H54 (cell line): ENCODE measurements around the gene MYRIP.
"Not testable (repeated sequence)": the region's sequence is repeated elsewhere in the genome, so short reads cannot be mapped to it uniquely, and the experiment has no call there.

Experiments
- DNase-seq: peaks from one replicate; pipeline ENCODE4 v3.0.0; 2011; ENCODE audit warnings: low spot score, mixed read lengths; ENCODE audit not compliant: insufficient read length
- FAIRE-seq: peaks from 3 replicates; lab custom pipeline; 2011; peaks lifted over from hg19 to GRCh38; lab: Jason Lieb, UNC
- POLR2A ChIP-seq: IDR thresholded peaks from 2 replicates; pipeline ENCODE4 v1.6.1; 2011; ENCODE audit warnings: low read depth, mild to moderate bottlenecking, low read length

Gene MYRIP

DNA sequence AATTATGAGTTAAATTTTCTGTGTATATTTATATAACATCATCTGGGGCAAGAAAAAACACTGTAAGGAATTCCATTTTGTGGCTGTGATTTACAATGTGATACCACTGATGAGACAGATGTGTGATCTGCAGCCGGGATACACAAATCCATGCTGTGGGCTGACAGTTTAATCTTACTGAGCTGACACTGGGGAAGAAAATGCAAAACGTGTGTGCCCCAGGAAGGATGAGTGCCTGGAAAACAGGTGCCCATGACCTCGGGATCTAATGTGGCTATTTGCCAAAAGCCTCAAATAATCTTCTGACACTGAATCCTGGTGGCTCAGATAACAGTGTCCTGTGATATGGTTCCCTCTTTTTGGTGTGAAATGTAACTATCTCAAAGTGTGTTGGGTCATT lies 10.5 kb downstream of the MYRIP start:
- no peak for TF ChIP-seq POLR2A
- DNase-seq (no peak), FAIRE-seq (no peak)

- not testable (repeated sequence) for DNase-seq, FAIRE-seq
These were observed 24.4 kb downstream of the MYRIP start for GRCh38 chr3:39833764-39834163.

GRCh38 chr3:39839484-39839883 lies 30.1 kb downstream of the MYRIP start:
- no peak for FAIRE-seq
- no peak for DNase-seq
- TF ChIP-seq POLR2A = no peak

DNA sequence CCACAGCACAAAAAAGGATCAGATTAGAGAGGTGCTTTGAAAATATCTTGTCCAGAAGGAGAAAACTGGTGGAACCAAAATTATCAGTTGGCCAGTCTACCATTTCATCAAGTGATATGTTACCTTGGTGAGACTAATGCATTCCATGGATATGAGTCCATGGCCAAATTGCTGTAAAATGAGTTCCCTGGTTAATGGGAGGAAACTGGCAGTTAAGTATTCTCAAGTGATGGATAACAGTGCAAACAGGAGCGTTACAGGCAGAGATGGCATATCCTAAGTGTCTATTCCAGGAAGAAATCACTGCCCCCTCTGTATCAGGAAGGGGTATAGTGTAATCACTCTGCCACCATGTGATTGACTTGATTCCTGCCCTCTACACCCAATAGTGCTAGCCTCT lies 34.0 kb downstream of the MYRIP start:
- FAIRE-seq = no peak
- no peak for TF ChIP-seq POLR2A
- no peak for DNase-seq

DNA sequence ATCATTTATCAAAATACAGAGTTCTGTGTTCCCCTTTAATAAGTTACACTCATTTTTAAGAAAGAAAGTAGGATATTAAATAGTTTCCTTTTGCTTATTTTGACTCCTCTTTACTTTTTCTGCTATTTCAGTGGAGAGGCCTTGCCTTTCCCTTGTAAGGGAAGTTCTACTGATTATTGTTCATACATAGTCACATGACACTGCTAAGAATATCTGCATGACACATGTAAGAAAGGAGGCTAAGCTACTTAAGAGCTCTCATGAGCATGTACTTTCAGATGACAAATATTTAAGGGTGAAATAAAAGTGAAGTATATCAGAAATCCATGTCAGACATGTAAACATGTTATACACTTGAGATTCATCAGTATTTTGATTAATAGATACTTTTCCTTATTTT lies 39.0 kb downstream of the MYRIP start:
- DNase-seq (no peak), FAIRE-seq (no peak)
- TF ChIP-seq POLR2A = no peak

GRCh38 chr3:39849992-39850715 lies 40.7 kb downstream of the MYRIP start:
- TF ChIP-seq POLR2A = no peak
- no peak for FAIRE-seq

DNA sequence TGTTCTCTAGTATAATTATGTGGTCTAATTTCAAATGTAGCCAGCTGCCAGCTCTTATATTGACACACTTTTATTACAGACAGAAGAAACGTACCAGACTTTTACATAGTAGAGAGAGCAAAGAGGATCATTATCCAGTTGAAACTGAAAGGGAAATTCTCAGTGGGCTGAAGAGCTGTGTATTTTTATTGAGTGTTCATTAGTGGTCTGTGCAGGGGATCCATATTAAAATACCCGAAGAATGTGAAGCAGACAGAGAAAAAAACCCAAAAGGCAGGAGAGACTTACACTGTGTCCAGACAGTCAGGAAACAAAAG lies 41.3 kb downstream of the MYRIP start:
- no peak for FAIRE-seq
- no peak for TF ChIP-seq POLR2A
- DNase-seq = no peak

More at GRCh38 chr3:39849992-39850715, 40.7 kb downstream of the MYRIP start:
- DNase-seq = no peak

- DNase-seq = no peak
- no peak for FAIRE-seq
- no peak for TF ChIP-seq POLR2A
These were observed 46.1 kb downstream of the MYRIP start for GRCh38 chr3:39855517-39855916.

DNA sequence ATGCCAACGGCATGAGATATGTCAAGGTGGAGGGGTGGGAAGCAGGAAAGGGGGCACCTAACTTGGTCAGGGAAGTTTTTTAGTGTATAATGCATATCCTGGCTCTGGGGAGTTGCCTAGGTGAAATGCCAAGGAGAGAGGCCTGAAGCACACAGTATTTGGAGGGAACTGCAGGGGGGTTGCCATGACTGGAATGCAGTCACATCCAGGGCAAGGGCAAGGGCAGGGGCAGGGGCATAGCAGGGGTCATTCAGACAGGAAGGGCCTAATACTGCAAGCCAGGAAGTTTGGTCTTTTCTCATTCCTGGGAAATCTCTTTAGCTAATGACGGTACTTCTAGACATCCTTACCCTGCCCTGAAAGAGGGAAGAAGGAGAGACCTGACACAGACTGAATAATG lies 60.5 kb downstream of the MYRIP start:
- FAIRE-seq = no peak
- TF ChIP-seq POLR2A = no peak
- DNase-seq = no peak

DNA sequence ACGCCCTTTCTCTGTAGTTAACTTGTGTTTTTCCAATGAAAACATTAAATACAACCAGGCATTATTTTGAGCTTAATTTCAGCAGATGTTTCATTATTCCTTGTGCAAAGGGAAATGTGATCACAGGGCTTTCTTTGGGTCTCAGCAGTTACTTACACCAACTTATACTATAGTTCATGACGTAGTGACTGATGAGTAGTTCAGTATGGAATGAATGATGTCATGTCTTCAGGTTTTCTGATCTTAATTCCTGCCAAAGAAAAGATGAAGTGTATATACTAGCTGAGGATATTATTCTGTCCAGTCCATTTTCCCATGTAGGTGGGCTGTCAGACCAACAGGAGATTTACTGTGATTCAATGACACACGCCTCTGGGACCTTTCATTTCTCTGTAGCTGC lies 61.3 kb downstream of the MYRIP start:
- TF ChIP-seq POLR2A = no peak
- FAIRE-seq (no peak), DNase-seq (no peak)

DNA sequence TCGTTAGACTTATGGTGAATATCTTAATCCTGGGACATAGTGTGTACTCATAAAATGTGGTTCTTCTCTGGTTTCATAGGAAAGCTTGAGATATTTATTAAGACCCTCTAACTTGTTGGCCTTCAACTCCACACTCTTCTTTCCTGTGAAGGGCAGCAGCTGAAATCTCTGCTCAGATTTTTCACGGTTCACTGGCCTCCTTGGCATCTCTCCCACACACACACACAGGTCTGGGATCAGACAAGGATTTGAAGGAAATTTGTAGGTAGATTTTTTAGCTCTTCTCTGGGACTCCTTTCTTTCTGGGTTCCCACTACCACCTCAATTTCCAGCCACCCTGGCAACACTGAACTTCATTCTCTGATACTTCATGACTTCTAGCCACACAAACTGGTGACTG lies 70.2 kb downstream of the MYRIP start:
- TF ChIP-seq POLR2A = no peak
- DNase-seq (no peak), FAIRE-seq (no peak)

GRCh38 chr3:39882111-39882510 lies 72.7 kb downstream of the MYRIP start:
- DNase-seq (no peak), FAIRE-seq (no peak)
- TF ChIP-seq POLR2A = no peak

- DNase-seq (no peak), FAIRE-seq (no peak)
- no peak for TF ChIP-seq POLR2A
These were observed 82.7 kb downstream of the MYRIP start for GRCh38 chr3:39892068-39892467.

DNA sequence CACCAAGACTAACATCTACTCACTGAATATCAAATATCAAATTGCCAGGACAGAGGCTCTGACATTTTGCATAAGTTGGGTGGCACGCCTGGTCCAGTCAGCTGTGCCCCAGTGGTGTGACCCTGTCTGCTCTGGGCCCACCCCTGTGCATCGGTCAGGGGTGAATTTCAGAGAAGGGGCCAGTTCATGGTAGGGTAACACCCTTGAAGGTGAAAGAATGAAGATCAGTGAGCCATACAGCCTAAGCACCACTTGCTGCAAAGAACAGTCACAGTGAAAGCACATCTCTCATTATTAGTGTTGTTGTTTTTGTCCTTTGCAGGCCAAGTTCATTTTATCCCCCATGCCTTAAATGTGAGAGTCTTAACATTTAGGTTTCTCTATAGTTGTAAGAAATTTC lies 86.8 kb downstream of the MYRIP start:
- DNase-seq (no peak), FAIRE-seq (no peak)
- TF ChIP-seq POLR2A = no peak

DNA sequence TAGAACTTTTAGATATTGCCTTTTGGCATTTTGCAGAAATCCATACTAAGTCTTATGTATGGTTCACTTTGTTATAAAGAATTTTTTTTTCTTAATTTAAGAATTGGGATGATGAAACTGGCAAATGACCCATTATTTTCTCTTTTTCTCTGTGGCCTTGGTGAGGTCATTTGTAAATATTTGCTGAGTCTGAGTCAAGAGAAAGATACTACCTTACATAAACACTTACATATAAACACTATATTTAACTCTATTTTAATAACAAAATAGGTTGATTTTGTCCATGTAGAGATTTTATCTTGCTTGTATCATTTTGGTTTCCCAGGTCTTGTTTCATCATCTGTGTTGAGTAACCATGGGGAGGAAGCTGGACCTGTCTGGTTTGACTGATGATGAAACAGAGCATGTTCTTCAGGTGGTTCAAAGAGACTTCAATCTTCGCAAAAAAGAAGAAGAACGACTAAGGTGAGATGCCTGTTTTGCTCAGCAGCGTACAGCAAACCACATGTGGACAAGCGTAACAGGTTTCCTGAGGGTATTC lies 91.1 kb downstream of the MYRIP start:
- DNase-seq (no peak), FAIRE-seq (no peak)
- no peak for TF ChIP-seq POLR2A
